ENCODE results near the gene GREM1.
A peak's percentile ranks its signal among the peaks of the same experiment; 100 is the strongest.

The GREM1 gene

GRCh38 chr15:32717426-32718226 lies at the start of gene GREM1:
GREM1 (plus strand) TSS chr15:32718004; CDS start chr15:32730691, 12,687 bp downstream.
- no peak for DNase-seq (ENCODE audit: low spot score)

GRCh38 chr15:32668942-32669341 lies 48.9 kb upstream of the GREM1 start:
- DNase-seq (ENCODE audit: low spot score) = no peak

- DNase-seq (ENCODE audit: low spot score) = no peak
Measured at GRCh38 chr15:32669896-32670611, 47.8 kb upstream of the GREM1 start.

GRCh38 chr15:32670623-32671022 lies 47.2 kb upstream of the GREM1 start:
- DNase-seq (ENCODE audit: low spot score) = no peak

- DNase-seq (ENCODE audit: low spot score) = no peak
Measured at GRCh38 chr15:32671339-32672325, 46.2 kb upstream of the GREM1 start.

- DNase-seq (ENCODE audit: low spot score) = no peak
Measured at GRCh38 chr15:32674681-32675080, 43.1 kb upstream of the GREM1 start.

- DNase-seq (ENCODE audit: low spot score) = no peak
Measured at GRCh38 chr15:32675466-32675865, 42.3 kb upstream of the GREM1 start.

- DNase-seq (ENCODE audit: low spot score) = no peak
Measured at GRCh38 chr15:32676169-32676568, 41.6 kb upstream of the GREM1 start.

- no peak for DNase-seq (ENCODE audit: low spot score)
Measured at GRCh38 chr15:32677238-32677750, 40.5 kb upstream of the GREM1 start.

GRCh38 chr15:32679298-32679690 lies 38.5 kb upstream of the GREM1 start:
- no peak for DNase-seq (ENCODE audit: low spot score)

- DNase-seq (ENCODE audit: low spot score) = peak; percentile 42
Measured at GRCh38 chr15:32682569-32682968, 35.2 kb upstream of the GREM1 start.

GRCh38 chr15:32682977-32683630 lies 34.7 kb upstream of the GREM1 start:
- DNase-seq (ENCODE audit: low spot score) = no peak

- peak; percentile 65 for DNase-seq (ENCODE audit: low spot score)
Measured at GRCh38 chr15:32683906-32684584, 33.8 kb upstream of the GREM1 start.

GRCh38 chr15:32685576-32685975 lies 32.2 kb upstream of the GREM1 start:
- no peak for DNase-seq (ENCODE audit: low spot score)

- DNase-seq (ENCODE audit: low spot score) = peak; percentile 77
Measured at GRCh38 chr15:32687556-32687955, 30.2 kb upstream of the GREM1 start.

GRCh38 chr15:32688151-32688639 lies 29.6 kb upstream of the GREM1 start:
- peak; percentile 40 for DNase-seq (ENCODE audit: low spot score)

- no peak for DNase-seq (ENCODE audit: low spot score)
Measured at GRCh38 chr15:32690941-32691688, 26.7 kb upstream of the GREM1 start.

GRCh38 chr15:32691689-32692038 lies 26.1 kb upstream of the GREM1 start:
- no peak for DNase-seq (ENCODE audit: low spot score)

GRCh38 chr15:32692286-32692685 lies 25.5 kb upstream of the GREM1 start:
- DNase-seq (ENCODE audit: low spot score) = no peak

Data from kidney capillary endothelial cell (primary cell).